CD4-positive, alpha-beta T cell treated with Interleukin-6 for 4 hours (primary cell): ENCODE measurements around the gene NINL.
A peak's percentile ranks its signal among the peaks of the same experiment; 100 is the strongest.
"Not testable (repeated sequence)": the region's sequence is repeated elsewhere in the genome, so short reads cannot be mapped to it uniquely, and the experiment has no call there.

Source experiments
- DNase-seq: peaks from one replicate; pipeline ENCODE4 v3.0.0-alpha.2; 2020; ENCODE audit warnings: mixed read lengths

Gene NINL

DNA sequence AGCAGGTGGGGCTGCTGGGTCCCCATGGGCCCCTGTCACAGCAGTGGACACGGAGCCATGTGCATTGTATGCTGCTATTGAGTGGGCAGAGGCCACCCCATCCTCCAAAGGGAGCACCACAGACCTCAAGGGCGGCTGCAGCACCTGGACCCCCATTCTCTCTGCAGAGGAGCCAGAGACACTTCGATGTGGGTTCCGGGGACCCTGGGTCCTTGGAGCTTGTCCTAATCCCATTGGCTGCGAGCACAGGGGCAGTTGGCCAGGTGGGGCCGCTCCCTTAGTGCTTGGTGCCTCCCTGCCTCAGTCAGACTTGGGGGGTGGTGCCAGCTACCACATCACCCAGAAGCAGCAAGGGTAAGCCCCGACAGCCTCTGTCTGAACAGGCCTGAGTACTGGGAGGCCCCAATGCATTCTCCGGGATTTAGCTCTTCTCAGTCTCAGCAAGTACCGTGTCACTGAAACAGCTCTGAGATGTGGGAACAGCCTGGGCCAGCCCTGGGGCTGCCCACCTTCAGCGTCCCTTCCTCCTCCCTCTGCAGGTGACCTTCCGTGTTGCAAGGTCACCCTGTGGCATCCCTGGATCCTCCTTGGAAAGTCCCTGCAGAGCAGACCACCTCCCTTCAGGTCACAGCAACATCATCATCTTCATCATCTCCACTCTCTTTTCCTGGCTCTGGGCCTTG lies 104.0 kb downstream of the NINL start:
- no peak for DNase-seq

GRCh38 chr20:25480797-25481196 lies 104.5 kb downstream of the NINL start:
- no peak for DNase-seq

DNA sequence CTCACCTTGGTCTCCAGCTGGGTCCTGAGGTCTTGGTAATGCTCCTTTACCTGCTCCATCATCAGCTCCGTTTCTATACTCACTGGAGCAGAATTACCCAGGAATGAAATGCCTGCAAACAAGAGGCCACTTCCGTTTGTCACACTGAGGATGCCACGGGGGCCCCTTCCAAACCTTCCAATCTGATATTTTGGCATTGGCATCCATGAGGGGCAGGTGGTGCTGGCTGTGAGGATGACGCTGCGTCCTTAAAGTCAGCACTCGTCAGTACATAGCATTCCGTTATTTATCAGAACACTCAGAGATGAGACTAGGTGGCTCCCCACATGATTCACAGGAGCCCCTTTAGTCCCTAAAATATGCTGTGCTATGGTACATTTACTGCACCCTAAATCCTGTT lies 105.2 kb downstream of the NINL start:
- no peak for DNase-seq

- DNase-seq = no peak
Measured at GRCh38 chr20:25479638-25480037, 105.7 kb downstream of the NINL start.

DNA sequence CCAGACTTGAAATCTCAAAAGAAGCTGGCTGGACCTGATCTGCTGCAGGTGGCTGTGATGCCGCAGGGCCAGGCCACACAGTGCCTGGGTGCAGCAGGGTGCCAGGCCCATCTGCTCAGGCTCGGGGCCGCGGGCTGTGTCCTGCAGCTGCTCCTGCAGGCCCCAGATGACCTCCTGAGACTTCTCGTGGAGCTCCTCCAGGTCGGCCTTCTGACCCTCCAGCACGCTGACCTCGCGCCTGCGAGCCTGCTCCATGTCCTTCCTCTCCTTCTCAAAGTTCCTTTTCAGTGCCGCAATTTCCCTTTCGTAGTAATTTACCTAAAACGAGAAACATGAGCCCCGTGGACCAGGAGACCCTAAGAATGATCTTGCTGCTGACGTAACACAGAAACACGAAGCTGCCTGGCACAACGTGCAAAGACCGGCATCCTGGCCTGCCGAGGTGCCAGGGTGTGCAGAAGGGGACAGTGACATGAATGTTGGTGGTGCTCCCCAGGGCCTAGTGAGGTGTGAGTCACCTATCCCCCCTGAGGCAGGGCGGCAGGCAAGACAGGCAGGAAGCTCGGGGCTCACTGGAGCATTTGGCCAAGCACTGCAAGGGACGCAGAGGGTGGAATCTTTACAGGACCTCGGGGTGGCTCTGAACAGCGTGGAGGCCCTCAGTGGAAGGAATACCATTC lies 106.3 kb downstream of the NINL start:
- DNase-seq = no peak

- no peak for DNase-seq
Measured at GRCh38 chr20:25477014-25477882, 108.1 kb downstream of the NINL start.

DNA sequence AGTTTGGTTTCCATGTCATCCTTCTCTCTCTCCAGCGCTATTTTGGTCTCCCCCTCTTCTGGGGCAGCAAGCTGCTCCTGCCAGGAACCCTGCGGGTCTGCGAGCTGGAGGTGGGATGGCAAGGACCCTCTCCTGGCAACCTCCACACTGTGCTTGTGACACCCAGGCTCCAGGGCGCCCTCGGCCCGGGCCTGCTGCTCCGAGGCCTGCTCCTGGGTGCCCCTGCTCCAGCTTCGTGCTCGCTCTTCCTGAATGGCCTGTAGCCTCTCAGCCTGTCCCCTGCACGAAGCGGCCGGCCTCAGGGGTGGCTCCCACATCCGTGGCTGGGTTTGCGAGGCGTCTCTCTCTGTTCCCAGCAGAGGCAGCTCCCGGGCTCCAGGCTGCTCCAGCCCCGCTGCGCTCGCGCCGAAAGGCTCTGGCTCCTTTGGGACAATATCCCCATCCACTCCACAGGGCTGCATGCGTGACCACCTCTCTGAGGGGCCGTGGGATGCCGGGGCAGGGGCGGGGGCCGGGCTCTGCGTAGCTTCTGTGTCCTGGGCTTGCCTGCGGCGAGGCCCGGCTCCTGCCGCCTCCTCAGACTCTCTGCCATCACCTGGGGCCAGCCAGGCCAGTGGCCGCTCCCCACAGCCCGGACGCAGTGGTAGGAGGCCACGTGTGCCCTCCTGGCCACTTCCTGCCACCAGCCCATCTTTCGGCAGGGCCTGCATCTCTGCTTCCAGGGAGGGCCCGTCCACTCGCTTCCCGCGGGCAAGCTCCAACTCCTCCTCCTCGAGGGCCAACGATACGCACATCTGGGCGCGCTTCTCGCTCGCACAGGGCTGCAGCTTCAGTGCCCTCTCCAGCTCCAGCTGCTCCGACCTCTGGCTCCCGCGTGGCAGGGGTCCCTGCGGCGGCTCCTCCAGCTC lies 109.0 kb downstream of the NINL start:
- DNase-seq = no peak

DNA sequence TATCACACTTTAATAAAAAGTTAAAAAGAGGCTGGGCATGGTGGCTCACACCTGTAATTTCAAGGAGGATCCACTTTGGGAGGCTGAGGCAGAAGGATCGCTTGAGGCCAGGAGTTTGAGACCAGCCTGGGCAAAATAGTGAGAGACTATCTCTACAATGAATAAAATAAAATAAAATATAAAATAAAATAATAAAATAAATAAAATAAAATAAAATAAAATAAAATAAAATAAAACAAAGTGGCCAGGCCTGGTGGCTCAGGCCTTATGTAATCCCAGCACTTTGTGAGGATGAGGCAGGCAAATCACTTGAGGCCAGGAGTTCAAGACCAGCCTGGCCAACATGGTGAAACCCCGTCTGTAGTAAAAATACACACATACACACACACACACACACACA lies 112.0 kb downstream of the NINL start:
- not testable (repeated sequence) for DNase-seq

DNA sequence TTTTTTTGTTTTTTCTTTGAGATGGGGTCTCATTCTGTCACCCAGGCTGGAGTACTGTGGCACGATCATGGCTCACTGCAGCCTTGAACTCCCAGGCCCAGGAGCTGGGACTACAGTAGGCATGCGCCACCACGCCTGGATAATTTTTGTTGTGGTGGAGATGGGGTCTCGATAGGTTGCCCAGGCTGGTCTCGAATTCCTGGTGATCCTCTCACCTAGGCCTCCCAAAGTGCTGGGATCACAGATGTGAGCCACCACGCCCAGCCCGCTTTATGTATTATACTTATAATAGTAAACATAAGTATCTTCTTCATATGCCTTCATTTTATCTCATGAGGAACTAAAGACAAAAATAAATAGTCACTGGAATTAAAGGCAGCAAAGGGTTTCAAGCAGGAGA lies 114.3 kb downstream of the NINL start:
- DNase-seq = no peak

DNA sequence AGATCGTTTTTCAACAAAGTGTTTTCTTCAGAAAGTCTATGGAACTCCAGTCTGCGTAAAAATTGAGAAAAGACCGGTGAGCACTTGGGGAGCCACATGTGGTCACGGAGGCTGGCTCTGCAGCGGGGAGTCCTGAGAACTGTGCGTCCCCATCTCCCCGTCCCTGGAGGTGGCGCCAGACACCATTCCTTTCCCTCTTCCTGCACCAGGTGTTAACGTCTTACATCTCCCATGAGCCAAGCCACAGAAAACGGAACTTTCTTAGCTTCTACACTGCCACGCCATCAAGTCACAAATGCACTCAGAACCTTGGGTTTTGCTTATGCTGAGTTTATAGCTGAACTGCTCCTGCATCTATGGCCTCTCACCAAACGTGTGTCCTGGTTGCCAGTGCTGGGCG lies 115.3 kb downstream of the NINL start:
- DNase-seq = peak; percentile 62

- no peak for DNase-seq
Measured at GRCh38 chr20:25469558-25469957, 115.8 kb downstream of the NINL start.

DNA sequence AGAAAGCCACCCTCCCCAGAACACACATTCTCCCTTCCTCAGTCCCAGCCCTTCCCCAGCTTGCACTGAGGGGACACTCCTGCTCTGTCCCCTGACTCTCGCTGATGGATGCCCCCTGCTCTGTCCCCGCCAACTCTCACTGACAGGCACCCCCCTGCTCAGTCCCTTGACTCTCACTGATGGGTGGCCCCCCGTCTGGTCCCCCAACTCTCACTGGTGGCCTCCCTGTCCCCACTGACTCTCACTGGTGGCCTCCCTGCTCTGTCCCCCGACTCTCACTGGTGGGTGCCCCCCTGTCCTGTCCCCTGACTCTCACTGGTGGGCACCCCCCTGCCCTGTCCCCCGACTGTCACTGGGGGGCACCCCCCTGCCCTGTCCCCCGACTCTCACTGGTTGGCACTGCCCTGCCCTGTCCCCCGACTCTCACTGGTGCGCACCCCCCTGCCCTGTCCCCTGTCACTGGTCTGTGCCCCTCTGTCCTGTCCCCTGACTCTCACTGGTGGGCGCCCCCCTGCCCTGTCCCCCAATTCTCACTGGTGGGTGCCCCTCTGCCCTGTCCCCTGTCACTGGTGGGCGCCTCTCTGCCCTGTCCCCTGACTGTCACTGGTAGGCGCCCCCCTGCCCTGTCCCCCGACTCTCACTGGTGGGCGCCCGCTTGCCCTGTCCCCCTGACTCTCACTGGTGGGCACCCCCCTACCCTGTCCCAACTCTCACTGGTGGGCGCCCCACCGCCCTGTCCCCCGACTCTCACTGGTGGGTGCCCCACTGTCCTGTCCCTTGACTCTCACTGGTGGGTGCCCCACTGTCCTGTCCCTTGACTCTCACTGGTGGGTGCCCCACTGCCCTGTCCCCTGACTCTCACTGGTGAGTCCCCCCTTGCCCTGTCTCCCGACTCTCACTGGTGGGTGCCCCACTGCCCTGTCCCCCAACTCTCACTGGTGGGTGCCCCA lies 116.9 kb downstream of the NINL start:
- DNase-seq = no peak

DNA sequence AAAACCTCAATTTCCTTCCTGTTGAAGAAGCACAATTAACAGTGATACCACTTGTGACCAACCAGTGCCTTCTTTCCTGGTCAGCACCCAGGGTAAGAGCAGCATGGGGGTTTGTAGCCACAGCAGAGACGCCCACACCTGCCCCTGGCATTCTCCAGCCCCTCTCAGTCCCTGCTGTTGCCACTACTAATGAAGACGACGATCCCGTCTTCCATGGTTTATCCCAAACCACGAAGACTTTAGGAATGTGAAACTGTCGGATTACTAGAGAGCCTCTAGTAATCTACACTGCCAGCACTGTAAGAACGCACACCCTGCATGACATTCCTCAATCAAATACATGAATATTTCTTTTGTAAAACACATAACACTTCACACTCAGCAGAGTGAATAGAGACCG lies 117.9 kb downstream of the NINL start:
- no peak for DNase-seq

- no peak for DNase-seq
Measured at GRCh38 chr20:25466846-25467245, 118.5 kb downstream of the NINL start.

GRCh38 chr20:25465243-25466135 lies 119.8 kb downstream of the NINL start:
- no peak for DNase-seq

GRCh38 chr20:25464501-25465242 lies 120.7 kb downstream of the NINL start:
- no peak for DNase-seq

GRCh38 chr20:25461786-25462545 lies 123.4 kb downstream of the NINL start:
- no peak for DNase-seq

DNA sequence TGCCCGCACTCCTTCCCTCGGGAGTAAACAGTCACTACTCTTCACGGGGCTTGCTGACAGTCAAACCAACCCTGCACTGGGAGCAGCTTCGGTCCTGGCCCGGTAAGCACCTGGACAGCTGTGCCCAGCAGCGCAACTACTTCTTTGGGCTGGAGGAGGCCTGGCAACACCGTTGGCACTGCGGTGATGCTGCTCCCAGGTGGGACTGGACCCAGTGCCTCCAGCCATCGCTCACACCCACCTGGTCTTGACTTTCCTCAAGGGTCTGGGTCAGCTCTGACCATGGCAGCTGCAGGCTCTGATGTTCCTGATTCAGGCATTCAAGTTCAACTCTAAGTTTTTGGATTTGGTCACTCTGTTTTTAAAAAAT lies 124.1 kb downstream of the NINL start:
- DNase-seq = no peak
